ENCODE measurements around the gene SMYD3.

DNA sequence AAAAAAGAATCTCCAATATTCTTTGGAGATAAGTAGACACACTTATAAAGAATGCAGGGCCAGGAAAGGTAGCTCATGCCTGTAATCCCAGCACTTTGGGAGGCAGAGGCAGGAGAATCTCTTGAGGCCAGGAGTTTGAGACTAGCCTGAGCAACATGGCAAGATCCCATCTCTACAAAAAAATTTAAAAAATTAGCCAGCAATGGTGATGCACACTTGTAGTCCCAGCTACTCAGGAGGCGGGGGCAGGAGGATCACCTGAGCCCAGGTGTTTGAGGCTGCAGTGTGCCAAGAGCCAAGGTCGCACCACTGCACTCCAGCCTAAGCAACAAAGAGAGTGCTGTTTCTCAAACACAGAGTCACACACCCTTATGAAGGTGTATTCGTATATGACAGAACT, 385.0 kb downstream of the SMYD3 start:
- TF ChIP-seq, protein P1, sequence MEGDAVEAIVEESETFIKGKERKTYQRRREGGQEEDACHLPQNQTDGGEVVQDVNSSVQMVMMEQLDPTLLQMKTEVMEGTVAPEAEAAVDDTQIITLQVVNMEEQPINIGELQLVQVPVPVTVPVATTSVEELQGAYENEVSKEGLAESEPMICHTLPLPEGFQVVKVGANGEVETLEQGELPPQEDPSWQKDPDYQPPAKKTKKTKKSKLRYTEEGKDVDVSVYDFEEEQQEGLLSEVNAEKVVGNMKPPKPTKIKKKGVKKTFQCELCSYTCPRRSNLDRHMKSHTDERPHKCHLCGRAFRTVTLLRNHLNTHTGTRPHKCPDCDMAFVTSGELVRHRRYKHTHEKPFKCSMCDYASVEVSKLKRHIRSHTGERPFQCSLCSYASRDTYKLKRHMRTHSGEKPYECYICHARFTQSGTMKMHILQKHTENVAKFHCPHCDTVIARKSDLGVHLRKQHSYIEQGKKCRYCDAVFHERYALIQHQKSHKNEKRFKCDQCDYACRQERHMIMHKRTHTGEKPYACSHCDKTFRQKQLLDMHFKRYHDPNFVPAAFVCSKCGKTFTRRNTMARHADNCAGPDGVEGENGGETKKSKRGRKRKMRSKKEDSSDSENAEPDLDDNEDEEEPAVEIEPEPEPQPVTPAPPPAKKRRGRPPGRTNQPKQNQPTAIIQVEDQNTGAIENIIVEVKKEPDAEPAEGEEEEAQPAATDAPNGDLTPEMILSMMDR (IDR thresholded peaks at IDR 0.05): no peak
- TF ChIP-seq EP300 (IDR thresholded peaks at IDR 0.05): no peak
